Breast epithelium (tissue), 4 donors: ENCODE data around the gene RADIL. TPM values are rescaled to one million over a fixed set of nuclear protein-coding genes. Genes with fewer than 3 reads are reported as not detected.
A peak's percentile ranks its signal among the peaks of the same experiment; 100 is the strongest.

Experiments
- DNase-seq, 2 donors: peaks; one replicate each; pipeline ENCODE4 v3.0.0-alpha.2; 2019; ENCODE audit warnings: low spot score in 2 of 2
- H3K27ac ChIP-seq, 2 donors: fragments of 200-600 bp; sonication (generic) in 1 of 2; one replicate each; pipeline ENCODE4 v1.5.1; 2016 to 2019; ENCODE audit warnings: mild to moderate bottlenecking in 1 of 2
- H3K27me3 ChIP-seq, 2 donors: fragments of 200-600 bp; sonication (generic) in 1 of 2; one replicate each; pipeline versions ENCODE4 v1.5.1 to v1.6.0; 2017 to 2019; ENCODE audit warnings: control low read depth in 1 of 2, mild to moderate bottlenecking in 1 of 2
- H3K36me3 ChIP-seq: fragments of 200-600 bp; one replicate; pipeline ENCODE4 v1.5.1; 2019
- H3K4me1 ChIP-seq, 2 donors: fragments of 200-600 bp; sonication (generic); one replicate each; pipeline ENCODE4 v1.5.1; 2016 to 2019; ENCODE audit warnings: control low read depth in 1 of 2
- H3K4me3 ChIP-seq, 3 donors: fragments of 200-600 bp; sonication (generic); 1 replicate in 2 of 3; 2 replicates in 1 of 3; pipeline ENCODE4 v1.5.1; 2016 to 2019; ENCODE audit warnings: mild to moderate bottlenecking in 3 of 3, moderate library complexity in 2 of 3
- H3K9me3 ChIP-seq, 2 donors: fragments of 200-600 bp; sonication (generic) in 1 of 2; one replicate each; pipeline ENCODE4 v1.5.1; 2016 to 2019; ENCODE audit warnings: control low read depth in 1 of 2
- POLR2A ChIP-seq: fragments of 450-650 bp; IDR thresholded peaks from one replicate; pipeline ENCODE4 v1.6.1; 2016; ENCODE audit warnings: antibody characterized with exemption, mild to moderate bottlenecking, moderate library complexity
- POLR2AphosphoS5 ChIP-seq, 3 donors: sonication (generic); formaldehyde crosslinking; IDR thresholded peaks; one replicate each; pipeline ENCODE4 v1.6.1; 2017; ENCODE audit warnings: antibody characterized with exemption in 3 of 3
- intact Hi-C: fragments of 100-400 bp; cut with DNase I; formaldehyde crosslinking; loops from one replicate; pipeline ENCODE4 v1.15.1; 2023; ENCODE audit warnings: low total_unique reads
- total RNA-seq, 3 donors: library from RNA; depleted of rRNA; stranded (reverse); fragments of >200 nt; gene quantifications; one replicate each; pipeline ENCODE4 v1.1.0, GENCODE V29; 2016
- TF ChIP-seq, protein P1 (sequence below), 3 donors: fragments of 450-650 bp; IDR thresholded peaks; one replicate each; pipeline ENCODE4 v1.5.1; 2016 to 2017; ENCODE audit warnings: antibody characterized with exemption in 3 of 3, mild to moderate bottlenecking in 3 of 3, moderate library complexity in 3 of 3

The RADIL gene, protein sequence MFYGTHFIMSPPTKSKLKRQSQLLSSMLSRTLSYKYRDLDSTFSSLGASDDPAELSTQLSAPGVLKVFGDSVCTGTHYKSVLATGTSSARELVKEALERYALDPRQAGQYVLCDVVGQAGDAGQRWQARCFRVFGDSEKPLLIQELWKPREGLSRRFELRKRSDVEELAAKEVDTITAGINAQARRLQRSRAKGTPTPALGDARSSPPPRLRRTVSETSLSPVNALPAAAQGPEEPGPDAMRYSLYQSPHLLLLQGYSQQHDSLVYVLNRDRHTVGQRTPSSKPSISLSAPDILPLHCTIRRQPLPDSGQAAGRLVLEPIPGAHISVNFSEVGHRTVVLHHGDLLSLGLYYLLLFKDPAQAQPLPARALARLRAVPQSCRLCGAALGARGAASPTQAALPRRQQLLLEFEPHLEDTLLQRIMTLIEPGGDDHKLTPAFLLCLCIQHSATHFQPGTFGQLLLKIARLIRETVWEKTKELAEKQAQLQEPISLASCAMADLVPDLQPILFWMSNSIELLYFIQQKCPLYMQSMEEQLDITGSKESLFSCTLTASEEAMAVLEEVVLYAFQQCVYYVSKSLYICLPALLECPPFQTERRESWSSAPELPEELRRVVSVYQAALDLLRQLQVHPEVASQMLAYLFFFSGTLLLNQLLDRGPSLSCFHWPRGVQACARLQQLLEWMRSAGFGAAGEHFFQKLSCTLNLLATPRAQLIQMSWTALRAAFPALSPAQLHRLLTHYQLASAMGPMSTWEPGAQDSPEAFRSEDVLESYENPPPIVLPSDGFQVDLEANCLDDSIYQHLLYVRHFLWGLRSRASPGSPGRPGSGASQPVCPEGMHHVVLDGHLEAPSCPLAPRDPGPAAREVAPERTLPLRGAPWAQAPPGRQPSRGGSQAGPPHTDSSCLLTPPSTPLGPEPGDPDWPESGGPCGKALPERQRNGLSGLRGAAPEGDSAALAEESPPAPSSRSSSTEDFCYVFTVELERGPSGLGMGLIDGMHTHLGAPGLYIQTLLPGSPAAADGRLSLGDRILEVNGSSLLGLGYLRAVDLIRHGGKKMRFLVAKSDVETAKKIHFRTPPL
- 1 to 10 TPM; 4.4 to 8.5 (median 5.9) TPM for total RNA-seq

DNA sequence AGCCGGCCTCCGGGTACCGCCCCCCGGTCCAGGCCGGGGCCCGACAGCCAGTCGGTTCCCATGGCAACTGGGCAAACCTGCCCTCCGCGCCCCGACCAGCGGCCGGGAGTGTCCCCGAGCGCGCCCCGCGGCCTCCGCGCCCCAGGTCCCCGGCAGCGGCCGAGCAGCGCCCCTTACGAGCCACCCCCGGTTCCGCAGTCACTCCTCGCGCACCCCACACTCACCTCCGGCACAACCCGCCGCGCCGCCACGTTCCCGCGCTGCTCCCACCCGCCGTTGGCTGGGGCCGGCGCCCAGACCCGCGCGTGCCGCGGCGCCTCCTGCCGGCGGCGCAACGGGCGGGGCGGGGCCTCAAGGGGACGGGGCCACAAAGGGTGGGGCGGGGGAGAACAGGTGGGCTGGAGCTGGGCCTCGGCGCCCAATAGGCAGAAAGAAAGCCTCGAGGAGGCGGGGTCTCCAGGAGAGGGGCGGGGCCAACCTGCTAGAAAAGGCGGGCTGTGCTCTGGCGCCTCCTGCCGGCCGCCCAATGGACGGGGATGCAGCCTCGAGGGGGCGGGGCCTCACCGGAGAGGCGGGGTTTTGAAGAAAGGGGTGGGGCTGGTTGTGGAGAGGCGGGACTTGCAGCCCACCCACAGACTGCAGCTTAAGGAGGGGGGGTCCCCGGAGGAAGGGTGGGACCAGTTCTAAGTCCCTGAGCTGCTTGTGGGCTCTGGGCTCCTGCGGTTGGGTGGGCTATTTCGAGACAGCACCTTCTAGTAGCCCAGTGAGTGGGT, at the start of gene RADIL:
TSS of gene RADIL (minus strand) at position 345 of the 773 bp plus-strand sequence. CDS start 5,577 bp downstream, outside the sequence.
- no peak for TF ChIP-seq POLR2AphosphoS5 (IDR thresholded peaks at IDR 0.05)
- TF ChIP-seq, protein P1, sequence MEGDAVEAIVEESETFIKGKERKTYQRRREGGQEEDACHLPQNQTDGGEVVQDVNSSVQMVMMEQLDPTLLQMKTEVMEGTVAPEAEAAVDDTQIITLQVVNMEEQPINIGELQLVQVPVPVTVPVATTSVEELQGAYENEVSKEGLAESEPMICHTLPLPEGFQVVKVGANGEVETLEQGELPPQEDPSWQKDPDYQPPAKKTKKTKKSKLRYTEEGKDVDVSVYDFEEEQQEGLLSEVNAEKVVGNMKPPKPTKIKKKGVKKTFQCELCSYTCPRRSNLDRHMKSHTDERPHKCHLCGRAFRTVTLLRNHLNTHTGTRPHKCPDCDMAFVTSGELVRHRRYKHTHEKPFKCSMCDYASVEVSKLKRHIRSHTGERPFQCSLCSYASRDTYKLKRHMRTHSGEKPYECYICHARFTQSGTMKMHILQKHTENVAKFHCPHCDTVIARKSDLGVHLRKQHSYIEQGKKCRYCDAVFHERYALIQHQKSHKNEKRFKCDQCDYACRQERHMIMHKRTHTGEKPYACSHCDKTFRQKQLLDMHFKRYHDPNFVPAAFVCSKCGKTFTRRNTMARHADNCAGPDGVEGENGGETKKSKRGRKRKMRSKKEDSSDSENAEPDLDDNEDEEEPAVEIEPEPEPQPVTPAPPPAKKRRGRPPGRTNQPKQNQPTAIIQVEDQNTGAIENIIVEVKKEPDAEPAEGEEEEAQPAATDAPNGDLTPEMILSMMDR (IDR thresholded peaks at IDR 0.05): peak; percentile 40 to 65 (median 61)
- no peak for TF ChIP-seq POLR2A
- peak within 1 kb of the TSS; percentile 58 to 88 (median 70) for H3K4me3 ChIP-seq
- intact Hi-C loops: no loop called here
- H3K27me3 ChIP-seq: peaks cover 0 to 8% of the 10 kb centered on the region in 2 donors
- H3K36me3 ChIP-seq: no peaks in the 10 kb centered on the region
- peak within 1 kb of the TSS; percentile 83 to 91 for H3K27ac ChIP-seq
- H3K9me3 ChIP-seq: no peaks in the 10 kb centered on the region
- DNase-seq: peak; percentile 88 to 94
- H3K4me1 ChIP-seq: peaks cover 4 to 9% of the 10 kb centered on the region in 2 donors

DNA sequence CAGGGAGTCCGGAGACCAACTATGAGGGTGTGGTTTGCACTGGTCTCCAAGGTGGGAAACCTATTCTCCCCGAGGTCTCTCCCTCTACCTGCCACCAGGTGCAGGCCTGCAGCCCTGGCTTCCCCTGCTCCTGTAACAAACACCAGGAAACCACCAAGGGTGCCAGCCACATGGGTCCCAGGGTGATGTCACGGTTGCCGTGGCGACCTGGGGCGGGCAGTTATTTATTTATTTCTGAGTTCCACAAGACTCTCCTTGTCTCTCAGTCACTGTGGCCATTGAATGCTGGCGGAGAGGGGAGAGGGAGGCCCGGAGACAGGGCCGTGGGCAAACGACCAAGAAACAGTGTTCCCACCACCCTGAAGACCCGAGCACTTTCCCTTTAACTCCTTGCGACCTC, 48.4 kb upstream of the RADIL start:
- Histone ChIP-seq H3K4me3 (no peak overlapping the region), H3K27me3 (peaks cover 2 to 14% of the 10 kb centered on the region in 2 donors), H3K36me3 (no peaks in the 10 kb centered on the region), H3K4me1 (no peaks in the 10 kb centered on the region), H3K9me3 (no peaks in the 10 kb centered on the region), H3K27ac (no peak overlapping the region)
- peak in 1 of 2 donors; percentile 20 for DNase-seq
- intact Hi-C loops: no loop called here
- no peak for TF ChIP-seq POLR2A
- TF ChIP-seq, protein P1 (IDR thresholded peaks at IDR 0.05): no peak

DNA sequence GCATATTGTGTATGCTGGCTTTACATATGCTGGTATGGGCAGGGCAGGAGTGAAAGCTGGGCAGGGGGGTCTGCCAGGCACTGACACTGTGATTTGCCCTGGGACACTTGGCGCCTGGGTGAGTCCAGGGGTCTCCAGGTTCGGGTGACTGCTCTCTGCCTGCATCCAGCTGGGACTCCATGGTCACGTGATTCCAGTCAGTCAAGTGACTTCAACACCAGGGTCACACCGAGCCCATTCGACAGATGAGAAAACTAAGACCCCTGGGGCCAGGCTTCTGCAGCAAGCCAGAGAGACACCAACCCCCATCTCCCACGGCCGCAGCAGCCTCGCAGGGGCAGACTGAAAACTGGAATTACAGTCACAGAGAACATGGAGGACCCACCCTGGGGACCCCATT, 45.5 kb upstream of the RADIL start:
- H3K27ac ChIP-seq: no peak overlapping the region

DNA sequence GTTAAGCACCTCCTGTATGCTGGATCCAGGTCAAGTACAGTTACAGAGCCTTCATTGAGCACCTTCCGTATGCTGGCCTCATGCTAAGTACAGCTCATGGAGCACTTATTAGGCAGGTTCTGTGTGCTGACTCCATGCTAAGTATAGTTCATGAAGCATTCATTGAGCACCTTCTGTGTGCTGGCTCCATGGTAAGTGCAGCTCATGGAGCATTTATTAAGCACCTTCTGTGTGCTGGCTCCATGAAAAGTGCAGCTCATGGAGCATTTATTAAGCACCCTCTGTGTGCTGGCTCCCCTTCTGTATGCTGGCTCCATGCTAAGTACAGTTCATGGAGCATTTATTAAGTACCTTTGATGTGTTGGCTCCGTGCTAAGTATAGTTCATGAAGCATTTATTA, 44.9 kb upstream of the RADIL start:
- peaks cover 2 to 14% of the 10 kb centered on the region in 2 donors for H3K27me3 ChIP-seq
- no peaks in the 10 kb centered on the region for H3K4me1 ChIP-seq
- H3K9me3 ChIP-seq: no peaks in the 10 kb centered on the region
- no peak overlapping the region for H3K4me3 ChIP-seq
- no peaks in the 10 kb centered on the region for H3K36me3 ChIP-seq
- intact Hi-C loops: no loop called here
- TF ChIP-seq POLR2AphosphoS5 (IDR thresholded peaks at IDR 0.05): no peak
- TF ChIP-seq POLR2A: no peak
- TF ChIP-seq, protein P1 (IDR thresholded peaks at IDR 0.05): no peak
- H3K27ac ChIP-seq: no peak overlapping the region
- no peak for DNase-seq

More for the DNA sequence above, 45.5 kb upstream of the RADIL start:
- intact Hi-C loops: no loop called here
- Histone ChIP-seq H3K36me3 (no peaks in the 10 kb centered on the region), H3K4me1 (no peaks in the 10 kb centered on the region), H3K27me3 (peaks cover 2 to 14% of the 10 kb centered on the region in 2 donors), H3K9me3 (no peaks in the 10 kb centered on the region), H3K4me3 (no peak overlapping the region)
- no peak for DNase-seq
- no peak for TF ChIP-seq POLR2A
- TF ChIP-seq, protein P1 (IDR thresholded peaks at IDR 0.05): no peak
- TF ChIP-seq POLR2AphosphoS5 (IDR thresholded peaks at IDR 0.05): no peak
